Large intestine (tissue), 3 donors: ENCODE results near the gene HTT. TPM values are rescaled to one million over a fixed set of nuclear protein-coding genes. Genes with fewer than 3 reads are reported as not detected.

Experiments used
- DNase-seq, 2 donors: peaks; one replicate each; pipeline versions ENCODE4 v3.0.0 to v3.0.0-alpha.2; 2013
- H3K27ac ChIP-seq: one replicate; pipeline ENCODE4 v1.5.1; 2013; ENCODE audit warnings: low read length
- H3K27me3 ChIP-seq: 2 replicates; pipeline ENCODE4 v1.6.1; 2013; ENCODE audit warnings: low read length; ENCODE audit not compliant: control insufficient read depth, insufficient read depth
- H3K36me3 ChIP-seq: 2 replicates; pipeline ENCODE4 v1.6.1; 2013; ENCODE audit warnings: low read length; ENCODE audit not compliant: control insufficient read depth, insufficient read depth
- H3K4me1 ChIP-seq: one replicate; pipeline ENCODE4 v1.6.1; 2013; ENCODE audit warnings: low read length; ENCODE audit not compliant: control insufficient read depth, insufficient read depth
- H3K4me3 ChIP-seq: one replicate; pipeline ENCODE4 v1.5.1; 2013; ENCODE audit warnings: low read length
- H3K9me3 ChIP-seq: one replicate; pipeline ENCODE4 v1.6.1; 2013; ENCODE audit warnings: mild to moderate bottlenecking, low read depth, low read length, moderate library complexity; ENCODE audit not compliant: control insufficient read depth
- WGBS: methylation state at CpG from one replicate; pipeline ENCODE4 v1.1.5; 2013; ENCODE audit warnings: low lambda C conversion rate; ENCODE audit not compliant: insufficient coverage; 5-methylcytosine and 5-hydroxymethylcytosine counted together
- polyA plus RNA-seq: library from polyadenylated mRNA; unstranded; fragments of 120-200 nt; gene quantifications from one replicate; pipeline ENCODE4 v1.2.1, GENCODE V29; 2013

Gene HTT
- polyA plus RNA-seq, 1 donor, result 29.8 TPM

- Histone ChIP-seq H3K4me1 (no peaks in the 10 kb centered on the region), H3K4me3 (no peak overlapping the region), H3K9me3 (no peaks in the 10 kb centered on the region), H3K36me3 (peaks cover 65% of the 10 kb centered on the region), H3K27ac (no peak overlapping the region), H3K27me3 (no peaks in the 10 kb centered on the region)
- no peak for DNase-seq
- 100% methylated on average over 1 of the region's 6 CpGs for WGBS
Measured at GRCh38 chr4:3188118-3188517, 113.6 kb downstream of the HTT start.

- no peaks in the 10 kb centered on the region for H3K9me3 ChIP-seq
- H3K27me3 ChIP-seq, result no peaks in the 10 kb centered on the region
- no peak overlapping the region for H3K27ac ChIP-seq
- H3K36me3 ChIP-seq, result peaks cover 57% of the 10 kb centered on the region
- no peak overlapping the region for H3K4me3 ChIP-seq
- H3K4me1 ChIP-seq, result no peaks in the 10 kb centered on the region
- DNase-seq, result no peak
Measured at GRCh38 chr4:3189459-3189858, 115.0 kb downstream of the HTT start.

- no peaks in the 10 kb centered on the region for H3K4me1 ChIP-seq
- H3K27ac ChIP-seq, result no peak overlapping the region
- no peaks in the 10 kb centered on the region for H3K9me3 ChIP-seq
- H3K36me3 ChIP-seq, result peaks cover 59% of the 10 kb centered on the region
- H3K4me3 ChIP-seq, result no peak overlapping the region
- DNase-seq, result no peak
- WGBS, result no CpG with 5 or more reads among the region's 5 CpGs
- no peaks in the 10 kb centered on the region for H3K27me3 ChIP-seq
Measured at GRCh38 chr4:3190549-3190948, 116.1 kb downstream of the HTT start.

GRCh38 chr4:3192188-3192587, 117.7 kb downstream of the HTT start:
- Histone ChIP-seq H3K27ac (no peak overlapping the region), H3K4me1 (no peaks in the 10 kb centered on the region), H3K27me3 (no peaks in the 10 kb centered on the region), H3K4me3 (no peak overlapping the region), H3K9me3 (no peaks in the 10 kb centered on the region), H3K36me3 (peaks cover 70% of the 10 kb centered on the region)
- WGBS, result no CpG with 5 or more reads among the region's 4 CpGs
- no peak for DNase-seq

GRCh38 chr4:3192827-3193226, 118.3 kb downstream of the HTT start:
- no CpG with 5 or more reads among the region's 12 CpGs for WGBS
- Histone ChIP-seq H3K27me3 (no peaks in the 10 kb centered on the region), H3K27ac (no peak overlapping the region), H3K4me3 (no peak overlapping the region), H3K9me3 (no peaks in the 10 kb centered on the region), H3K4me1 (no peaks in the 10 kb centered on the region), H3K36me3 (peaks cover 75% of the 10 kb centered on the region)
- no peak for DNase-seq

- Histone ChIP-seq H3K36me3 (peaks cover 73% of the 10 kb centered on the region), H3K27me3 (no peaks in the 10 kb centered on the region), H3K9me3 (no peaks in the 10 kb centered on the region), H3K4me1 (no peaks in the 10 kb centered on the region), H3K4me3 (no peak overlapping the region), H3K27ac (no peak overlapping the region)
- WGBS, result 67% methylated on average over 1 of the region's 6 CpGs
- no peak for DNase-seq
Measured at GRCh38 chr4:3193531-3194203, 119.2 kb downstream of the HTT start.

- 100% methylated on average over 1 of the region's 7 CpGs for whole genome bisulfite sequencing
- no peaks in the 10 kb centered on the region for H3K4me1 ChIP-seq
Measured at GRCh38 chr4:3196670-3197359, 122.3 kb downstream of the HTT start.

GRCh38 chr4:3197366-3198105, 123.1 kb downstream of the HTT start:
- no CpG with 5 or more reads among the region's 9 CpGs for WGBS

More at GRCh38 chr4:3196670-3197359, 122.3 kb downstream of the HTT start:
- Histone ChIP-seq H3K4me3 (no peak overlapping the region), H3K36me3 (peaks cover 74% of the 10 kb centered on the region), H3K27ac (no peak overlapping the region), H3K9me3 (no peaks in the 10 kb centered on the region), H3K27me3 (no peaks in the 10 kb centered on the region)
- DNase-seq, result no peak

GRCh38 chr4:3198906-3199305, 124.4 kb downstream of the HTT start:
- no peak for DNase-seq
- Histone ChIP-seq H3K27ac (no peak overlapping the region), H3K9me3 (no peaks in the 10 kb centered on the region), H3K4me3 (no peak overlapping the region), H3K27me3 (no peaks in the 10 kb centered on the region), H3K4me1 (no peaks in the 10 kb centered on the region), H3K36me3 (peaks cover 70% of the 10 kb centered on the region)
- no CpG with 5 or more reads among the region's 12 CpGs for WGBS

More at GRCh38 chr4:3197366-3198105, 123.1 kb downstream of the HTT start:
- no peak overlapping the region for H3K4me3 ChIP-seq
- no peaks in the 10 kb centered on the region for H3K9me3 ChIP-seq
- H3K27ac ChIP-seq, result no peak overlapping the region
- no peak for DNase-seq
- H3K4me1 ChIP-seq, result no peaks in the 10 kb centered on the region
- peaks cover 70% of the 10 kb centered on the region for H3K36me3 ChIP-seq
- H3K27me3 ChIP-seq, result no peaks in the 10 kb centered on the region

GRCh38 chr4:3199653-3200422, 125.4 kb downstream of the HTT start:
- peaks cover 69% of the 10 kb centered on the region for H3K36me3 ChIP-seq
- DNase-seq, result no peak
- 94% methylated on average over 3 of the region's 17 CpGs for WGBS

More at GRCh38 chr4:3199653-3200422, 125.4 kb downstream of the HTT start:
- H3K9me3 ChIP-seq, result no peaks in the 10 kb centered on the region
- no peak overlapping the region for H3K27ac ChIP-seq
- no peaks in the 10 kb centered on the region for H3K4me1 ChIP-seq
- H3K4me3 ChIP-seq, result no peak overlapping the region
- no peaks in the 10 kb centered on the region for H3K27me3 ChIP-seq
